Ovary (tissue), 3 donors: ENCODE data around the gene TLR9.

Experiments
- CTCF ChIP-seq, 3 donors: fragments of 450-650 bp in 2 of 3; fragments of 200-600 bp in 1 of 3; IDR thresholded peaks; one replicate each; pipeline versions ENCODE4 v1.5.1 to v1.8.0; 2016 to 2022; ENCODE audit warnings: antibody characterized with exemption in 3 of 3, mild to moderate bottlenecking in 1 of 3
- EP300 ChIP-seq: sonication (generic); formaldehyde crosslinking; IDR thresholded peaks from one replicate; pipeline ENCODE4 v1.6.1; 2017; ENCODE audit warnings: antibody characterized with exemption
- POLR2A ChIP-seq: fragments of 450-650 bp; IDR thresholded peaks from one replicate; pipeline ENCODE4 v1.6.1; 2017; ENCODE audit warnings: antibody characterized with exemption, mild to moderate bottlenecking, moderate library complexity
- donor health status: DM: no; HTN: no; CAD: no.

GRCh38 chr3:52181543-52181942 lies 43.9 kb downstream of the TLR9 start:
- TF ChIP-seq POLR2A (no peak), CTCF (IDR thresholded peaks at IDR 0.05) (no peak), EP300 (no peak)
